Measurements from ENCODE around the gene PNPLA5. TPM values are rescaled to one million over a fixed set of nuclear protein-coding genes. Genes with fewer than 3 reads are reported as not detected.

PNPLA5 gene
- total RNA-seq, 1 experiment from 2014 or later: not detected

DNA sequence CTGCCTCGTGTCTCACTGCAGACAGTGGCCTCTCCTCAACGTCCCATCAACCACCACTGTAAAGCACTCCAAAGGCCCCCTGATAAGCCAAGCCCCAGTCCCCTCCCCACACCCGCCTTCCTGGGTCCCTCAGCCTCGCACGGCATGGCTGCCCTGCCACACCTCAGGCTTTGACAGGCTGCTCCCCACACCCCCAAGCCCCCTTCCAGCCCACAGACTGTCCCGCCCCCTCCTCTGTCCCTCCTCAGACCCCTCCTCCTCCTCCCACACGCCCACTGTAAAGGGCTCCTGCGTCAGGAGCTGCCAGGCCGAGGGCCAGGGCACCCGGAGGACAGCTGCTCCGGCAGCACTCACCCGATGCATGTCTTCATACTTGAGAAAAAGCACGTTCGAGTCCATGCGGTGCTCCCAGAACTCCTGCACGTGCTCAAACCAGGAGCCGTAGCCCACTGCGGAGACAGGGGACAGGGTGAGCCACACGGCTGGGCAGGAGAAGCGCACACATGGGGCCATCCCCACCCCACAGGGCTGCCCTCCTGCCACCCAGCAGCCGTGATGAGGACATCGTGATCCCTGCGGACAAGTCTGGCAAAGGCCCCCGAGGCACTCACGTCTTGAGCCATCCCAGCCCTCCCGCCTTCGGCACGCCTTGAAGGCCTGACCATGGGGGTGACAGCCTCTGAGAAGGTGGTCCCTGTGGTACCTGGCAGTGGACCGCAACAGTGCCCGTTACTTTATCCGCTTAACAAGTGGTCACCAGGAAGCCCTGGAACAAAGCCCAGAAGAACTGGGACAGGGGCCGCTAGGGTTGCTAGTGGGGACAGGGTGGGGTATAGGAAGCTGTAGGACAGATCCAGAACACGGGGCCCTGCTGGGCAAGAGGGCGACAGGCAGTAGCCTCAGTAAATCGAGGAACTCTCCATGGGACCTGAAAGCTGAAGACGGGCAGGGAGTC lies 58.2 kb downstream of the PNPLA5 start:
- H3K27me3 ChIP-seq (ENCODE audit: control insufficient read depth, insufficient read depth, low read length): no peaks in the 10 kb centered on the region
- H3K9me3 ChIP-seq (ENCODE audit: control insufficient read depth, insufficient read depth, low read depth, low read length): no peaks in the 10 kb centered on the region
- ChIA-PET CTCF (no interaction called here), POLR2A (no interaction called here)
- no peak overlapping the region for H3K4me3 ChIP-seq (ENCODE audit: low read depth in 2 of 2, low read length in 2 of 2)
- no TSS peak for BruUV-seq (replicated peaks)
- TF ChIP-seq POLR2AphosphoS5 (IDR thresholded peaks at IDR 0.05; ENCODE audit: low read depth, low read length): no peak
- TF ChIP-seq, protein P1, sequence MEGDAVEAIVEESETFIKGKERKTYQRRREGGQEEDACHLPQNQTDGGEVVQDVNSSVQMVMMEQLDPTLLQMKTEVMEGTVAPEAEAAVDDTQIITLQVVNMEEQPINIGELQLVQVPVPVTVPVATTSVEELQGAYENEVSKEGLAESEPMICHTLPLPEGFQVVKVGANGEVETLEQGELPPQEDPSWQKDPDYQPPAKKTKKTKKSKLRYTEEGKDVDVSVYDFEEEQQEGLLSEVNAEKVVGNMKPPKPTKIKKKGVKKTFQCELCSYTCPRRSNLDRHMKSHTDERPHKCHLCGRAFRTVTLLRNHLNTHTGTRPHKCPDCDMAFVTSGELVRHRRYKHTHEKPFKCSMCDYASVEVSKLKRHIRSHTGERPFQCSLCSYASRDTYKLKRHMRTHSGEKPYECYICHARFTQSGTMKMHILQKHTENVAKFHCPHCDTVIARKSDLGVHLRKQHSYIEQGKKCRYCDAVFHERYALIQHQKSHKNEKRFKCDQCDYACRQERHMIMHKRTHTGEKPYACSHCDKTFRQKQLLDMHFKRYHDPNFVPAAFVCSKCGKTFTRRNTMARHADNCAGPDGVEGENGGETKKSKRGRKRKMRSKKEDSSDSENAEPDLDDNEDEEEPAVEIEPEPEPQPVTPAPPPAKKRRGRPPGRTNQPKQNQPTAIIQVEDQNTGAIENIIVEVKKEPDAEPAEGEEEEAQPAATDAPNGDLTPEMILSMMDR (IDR thresholded peaks at IDR 0.05): no peak
- TF ChIP-seq SIN3A (IDR thresholded peaks at IDR 0.05; ENCODE audit: borderline replicate concordance, insufficient read depth, low read depth, low read length): no peak
- no peak for TF ChIP-seq TCF7L2 (IDR thresholded peaks at IDR 0.05; ENCODE audit: low read depth, low read length)
- TF ChIP-seq, protein P2, sequence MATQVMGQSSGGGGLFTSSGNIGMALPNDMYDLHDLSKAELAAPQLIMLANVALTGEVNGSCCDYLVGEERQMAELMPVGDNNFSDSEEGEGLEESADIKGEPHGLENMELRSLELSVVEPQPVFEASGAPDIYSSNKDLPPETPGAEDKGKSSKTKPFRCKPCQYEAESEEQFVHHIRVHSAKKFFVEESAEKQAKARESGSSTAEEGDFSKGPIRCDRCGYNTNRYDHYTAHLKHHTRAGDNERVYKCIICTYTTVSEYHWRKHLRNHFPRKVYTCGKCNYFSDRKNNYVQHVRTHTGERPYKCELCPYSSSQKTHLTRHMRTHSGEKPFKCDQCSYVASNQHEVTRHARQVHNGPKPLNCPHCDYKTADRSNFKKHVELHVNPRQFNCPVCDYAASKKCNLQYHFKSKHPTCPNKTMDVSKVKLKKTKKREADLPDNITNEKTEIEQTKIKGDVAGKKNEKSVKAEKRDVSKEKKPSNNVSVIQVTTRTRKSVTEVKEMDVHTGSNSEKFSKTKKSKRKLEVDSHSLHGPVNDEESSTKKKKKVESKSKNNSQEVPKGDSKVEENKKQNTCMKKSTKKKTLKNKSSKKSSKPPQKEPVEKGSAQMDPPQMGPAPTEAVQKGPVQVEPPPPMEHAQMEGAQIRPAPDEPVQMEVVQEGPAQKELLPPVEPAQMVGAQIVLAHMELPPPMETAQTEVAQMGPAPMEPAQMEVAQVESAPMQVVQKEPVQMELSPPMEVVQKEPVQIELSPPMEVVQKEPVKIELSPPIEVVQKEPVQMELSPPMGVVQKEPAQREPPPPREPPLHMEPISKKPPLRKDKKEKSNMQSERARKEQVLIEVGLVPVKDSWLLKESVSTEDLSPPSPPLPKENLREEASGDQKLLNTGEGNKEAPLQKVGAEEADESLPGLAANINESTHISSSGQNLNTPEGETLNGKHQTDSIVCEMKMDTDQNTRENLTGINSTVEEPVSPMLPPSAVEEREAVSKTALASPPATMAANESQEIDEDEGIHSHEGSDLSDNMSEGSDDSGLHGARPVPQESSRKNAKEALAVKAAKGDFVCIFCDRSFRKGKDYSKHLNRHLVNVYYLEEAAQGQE (IDR thresholded peaks at IDR 0.05; ENCODE audit: insufficient read depth in 1 of 2, low read depth in 2 of 2, low read length in 1 of 2): no peak
- H3K36me3 ChIP-seq (ENCODE audit: control insufficient read depth, insufficient read depth, low read length): no peaks in the 10 kb centered on the region
- intact Hi-C loops (cut with micrococcal nuclease; ENCODE audit: unreplicated experiment) (no loop called here), in situ Hi-C loops (cut with HindIII; ENCODE audit: low pct_unique_long_range_greater_than_20kb, low sequenced_read_pairs) (no loop called here)
- H3K27ac ChIP-seq (ENCODE audit: low read length): no peak overlapping the region
- no peak for DNase-seq (ENCODE audit: low read depth, low spot score)
- no peaks in the 10 kb centered on the region for H3K4me1 ChIP-seq (ENCODE audit: control insufficient read depth, insufficient read depth, low read length)
- no peak for ATAC-seq

DNA sequence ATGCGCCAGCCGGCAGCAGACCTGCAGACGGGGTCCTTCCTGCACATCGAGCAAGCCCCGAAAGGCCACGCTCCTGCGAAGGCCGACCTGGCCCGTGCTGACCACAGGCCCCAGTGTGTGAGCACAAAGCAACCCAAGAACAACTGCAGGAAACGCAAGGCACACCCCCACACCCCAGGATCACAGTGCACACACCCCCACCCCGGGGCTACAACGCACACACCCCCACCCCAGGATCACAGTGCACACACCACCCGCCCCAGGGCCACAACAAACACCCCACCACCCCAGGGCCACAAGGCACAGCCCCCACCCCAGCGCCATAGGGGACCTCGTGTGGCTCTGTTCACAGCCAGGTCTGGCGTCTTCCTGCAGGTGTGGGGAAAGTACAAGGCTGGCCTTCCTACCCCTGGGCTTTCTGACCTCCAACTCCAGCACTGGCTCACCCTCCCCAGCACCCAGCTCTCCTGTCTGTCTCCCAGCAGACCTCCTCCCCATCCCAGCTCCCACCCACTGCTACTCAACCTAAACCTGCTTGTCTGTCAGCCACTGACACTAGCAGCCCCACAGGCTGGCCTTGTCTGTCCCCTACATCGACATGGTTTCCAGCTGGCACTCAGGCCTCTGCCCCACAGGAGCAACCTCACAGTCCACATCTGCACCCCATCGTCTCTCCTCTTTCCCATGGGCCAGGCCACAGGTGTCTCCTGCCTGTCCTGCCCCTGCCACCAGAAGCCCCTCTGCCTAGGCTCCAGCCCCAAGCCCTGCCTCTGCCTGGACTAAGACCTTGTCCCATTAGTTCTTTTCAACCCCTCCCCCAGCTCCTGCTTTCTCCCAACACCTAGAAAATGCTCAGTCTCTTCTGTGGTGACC lies 59.2 kb downstream of the PNPLA5 start:
- Histone ChIP-seq H3K4me3 (ENCODE audit: low read depth in 2 of 2, low read length in 2 of 2) (no peak overlapping the region), H3K27me3 (ENCODE audit: control insufficient read depth, insufficient read depth, low read length) (no peaks in the 10 kb centered on the region), H3K4me1 (ENCODE audit: control insufficient read depth, insufficient read depth, low read length) (no peaks in the 10 kb centered on the region), H3K9me3 (ENCODE audit: control insufficient read depth, insufficient read depth, low read depth, low read length) (no peaks in the 10 kb centered on the region), H3K36me3 (ENCODE audit: control insufficient read depth, insufficient read depth, low read length) (no peaks in the 10 kb centered on the region), H3K27ac (ENCODE audit: low read length) (no peak overlapping the region)
- CTCF ChIA-PET: no interaction called here
- TF ChIP-seq, protein P2 (IDR thresholded peaks at IDR 0.05; ENCODE audit: insufficient read depth in 1 of 2, low read depth in 2 of 2, low read length in 1 of 2): no peak
- TF ChIP-seq, protein P1 (IDR thresholded peaks at IDR 0.05): no peak
- no peak for TF ChIP-seq SIN3A (IDR thresholded peaks at IDR 0.05; ENCODE audit: borderline replicate concordance, insufficient read depth, low read depth, low read length)
- TF ChIP-seq POLR2AphosphoS5 (IDR thresholded peaks at IDR 0.05; ENCODE audit: low read depth, low read length): no peak
- TF ChIP-seq TCF7L2 (IDR thresholded peaks at IDR 0.05; ENCODE audit: low read depth, low read length): no peak
- no TSS peak for BruUV-seq (replicated peaks)
- POLR2A ChIA-PET: no interaction called here
- intact Hi-C loops (cut with micrococcal nuclease; ENCODE audit: unreplicated experiment): no loop called here
- in situ Hi-C loops (cut with HindIII; ENCODE audit: low pct_unique_long_range_greater_than_20kb, low sequenced_read_pairs): no loop called here
- no peak for ATAC-seq
- DNase-seq (ENCODE audit: low read depth, low spot score): no peak

Data from Panc1 (cell line).